GM10266 (cell line): ENCODE results near the gene CERKL.

Experiments
- DNase-seq: peaks from one replicate; pipeline ENCODE4 v3.0.0; 2012; ENCODE audit errors: extremely low spot score
- TF ChIP-seq, protein P1 (sequence below): IDR thresholded peaks from 2 replicates; pipeline ENCODE4 v1.5.1; 2012; ENCODE audit warnings: mild to moderate bottlenecking, low read depth; ENCODE audit not compliant: control insufficient read depth, insufficient read depth; ENCODE audit errors: missing control alignments

The CERKL gene

DNA sequence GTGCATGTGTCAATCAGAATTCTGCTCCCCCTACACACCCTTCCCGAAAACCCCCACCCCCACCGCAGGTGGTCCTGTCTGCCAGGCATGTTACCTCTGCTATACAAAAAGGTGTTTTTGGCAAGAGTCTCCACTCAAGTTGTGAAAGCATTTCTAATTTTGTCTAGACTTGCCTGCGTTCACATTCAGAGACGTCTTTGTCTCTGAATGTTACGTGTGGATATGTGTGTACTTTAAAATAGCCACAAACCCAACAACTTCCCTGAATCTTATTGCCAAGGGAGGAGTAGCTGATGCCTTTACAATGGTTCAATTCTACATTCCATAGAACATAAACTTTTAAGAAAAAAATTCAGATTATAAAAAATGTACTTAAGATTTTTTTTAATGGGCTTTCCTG is 133.1 kb downstream of the CERKL start:
- TF ChIP-seq, protein P1, sequence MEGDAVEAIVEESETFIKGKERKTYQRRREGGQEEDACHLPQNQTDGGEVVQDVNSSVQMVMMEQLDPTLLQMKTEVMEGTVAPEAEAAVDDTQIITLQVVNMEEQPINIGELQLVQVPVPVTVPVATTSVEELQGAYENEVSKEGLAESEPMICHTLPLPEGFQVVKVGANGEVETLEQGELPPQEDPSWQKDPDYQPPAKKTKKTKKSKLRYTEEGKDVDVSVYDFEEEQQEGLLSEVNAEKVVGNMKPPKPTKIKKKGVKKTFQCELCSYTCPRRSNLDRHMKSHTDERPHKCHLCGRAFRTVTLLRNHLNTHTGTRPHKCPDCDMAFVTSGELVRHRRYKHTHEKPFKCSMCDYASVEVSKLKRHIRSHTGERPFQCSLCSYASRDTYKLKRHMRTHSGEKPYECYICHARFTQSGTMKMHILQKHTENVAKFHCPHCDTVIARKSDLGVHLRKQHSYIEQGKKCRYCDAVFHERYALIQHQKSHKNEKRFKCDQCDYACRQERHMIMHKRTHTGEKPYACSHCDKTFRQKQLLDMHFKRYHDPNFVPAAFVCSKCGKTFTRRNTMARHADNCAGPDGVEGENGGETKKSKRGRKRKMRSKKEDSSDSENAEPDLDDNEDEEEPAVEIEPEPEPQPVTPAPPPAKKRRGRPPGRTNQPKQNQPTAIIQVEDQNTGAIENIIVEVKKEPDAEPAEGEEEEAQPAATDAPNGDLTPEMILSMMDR, result no peak
- DNase-seq, result no peak

DNA sequence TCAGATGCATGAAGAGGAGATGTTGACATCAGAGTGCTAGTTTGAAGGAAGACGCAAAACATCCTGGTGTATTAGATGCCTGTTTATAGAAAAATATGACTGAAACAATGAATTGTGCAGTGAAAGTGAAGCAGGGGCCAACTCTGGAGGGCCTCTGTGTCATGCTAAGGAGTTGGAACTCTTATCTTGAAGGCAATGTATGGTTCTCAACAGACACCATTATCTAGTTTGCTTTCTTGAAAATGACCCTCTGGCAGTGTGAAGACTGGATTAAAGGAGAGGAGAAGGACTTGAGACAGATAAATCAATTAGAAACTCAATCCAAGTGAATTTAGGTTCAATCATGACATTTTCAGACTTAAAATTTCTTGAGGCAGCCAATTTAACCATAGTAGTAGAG is 136.7 kb downstream of the CERKL start:
- no peak for DNase-seq
- TF ChIP-seq, protein P1, result no peak

DNA sequence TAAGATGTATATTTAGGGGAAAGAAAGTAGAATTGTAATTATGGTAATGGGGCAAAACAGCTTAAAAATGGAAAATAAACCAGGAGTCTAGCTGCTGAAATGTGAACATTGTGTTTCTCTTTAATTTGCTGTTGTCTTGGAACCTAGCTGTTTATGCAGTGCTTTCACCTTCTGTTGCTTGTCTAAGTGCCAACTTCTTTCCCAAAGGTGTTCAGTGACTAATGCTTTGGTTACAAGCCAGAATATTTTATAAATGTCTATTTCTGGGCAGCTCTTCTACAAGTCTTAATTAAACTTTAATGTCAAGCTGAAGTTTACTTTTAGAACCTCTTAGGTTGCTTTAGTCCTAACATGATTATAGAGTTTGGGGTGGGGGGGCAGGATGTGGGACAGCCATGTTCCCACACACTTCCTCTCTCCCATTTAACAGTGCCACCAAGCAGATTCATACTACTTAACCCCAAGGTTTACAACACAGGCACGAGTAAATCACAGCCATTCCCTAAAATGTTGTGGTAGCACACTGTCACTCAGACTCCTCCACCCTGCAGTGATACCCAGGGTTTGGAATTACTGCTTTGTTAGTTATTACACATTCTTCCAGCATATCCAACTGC is 139.1 kb downstream of the CERKL start:
- TF ChIP-seq, protein P1, result no peak

DNA sequence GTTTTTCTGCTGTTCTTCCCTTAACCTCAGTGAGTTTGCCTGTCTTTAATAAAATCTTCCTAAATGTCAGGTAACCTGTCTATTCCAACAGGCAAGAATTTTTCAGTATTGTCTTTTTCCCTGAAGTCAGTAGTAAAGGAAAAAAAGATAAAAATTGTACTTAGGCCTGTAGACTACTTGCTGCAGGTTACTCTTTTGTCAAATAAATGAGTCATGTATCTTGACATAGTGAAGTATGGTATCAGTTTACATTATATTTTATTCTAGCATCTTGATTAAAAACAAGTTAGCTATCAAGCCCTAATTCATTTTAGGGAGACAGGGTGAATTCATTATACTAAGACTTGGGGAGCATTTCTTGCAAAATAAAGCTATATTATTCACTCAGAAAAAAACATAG is 139.9 kb downstream of the CERKL start:
- TF ChIP-seq, protein P1, result no peak
- no peak for DNase-seq

More for the DNA sequence above, 139.1 kb downstream of the CERKL start:
- no peak for DNase-seq

DNA sequence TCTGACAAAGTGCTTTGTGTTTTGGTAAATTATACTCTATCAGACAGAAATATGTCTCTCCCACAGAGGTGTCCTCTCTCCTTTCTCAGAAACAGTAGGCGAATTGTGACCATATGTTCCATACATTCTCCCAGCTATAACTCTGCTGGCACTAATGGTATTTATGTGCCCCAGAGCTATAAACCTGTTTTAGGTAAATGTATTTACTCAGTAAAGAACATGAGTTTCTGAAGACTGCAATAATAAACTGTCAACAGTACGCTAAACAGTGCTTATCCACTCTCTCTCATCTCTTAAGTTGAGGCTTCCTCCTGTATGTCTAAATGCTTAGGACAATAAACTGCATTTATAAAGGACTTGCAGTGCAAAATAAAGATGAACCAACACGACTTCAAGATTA is 141.2 kb downstream of the CERKL start:
- TF ChIP-seq, protein P1, result no peak
- DNase-seq, result no peak

DNA sequence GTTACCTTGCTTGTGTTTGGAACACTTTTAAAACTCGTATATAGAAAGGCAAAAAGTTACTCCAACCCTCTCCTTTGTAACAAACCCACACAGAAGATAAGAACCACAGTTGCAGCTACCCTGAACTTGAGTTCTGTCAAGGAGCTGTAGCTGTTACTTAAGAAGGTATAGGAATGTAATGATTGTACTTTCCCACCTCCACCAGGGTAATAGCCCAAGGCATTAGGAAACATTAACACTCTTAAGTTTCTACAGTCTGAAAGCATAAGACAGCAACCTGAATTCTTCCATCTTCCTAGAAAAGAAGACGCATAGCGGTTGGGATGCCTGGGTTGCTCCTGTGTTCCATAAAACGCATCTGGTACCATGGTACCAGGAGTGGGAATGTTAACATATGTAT is 156.7 kb downstream of the CERKL start:
- DNase-seq, result no peak
- TF ChIP-seq, protein P1, result no peak

DNA sequence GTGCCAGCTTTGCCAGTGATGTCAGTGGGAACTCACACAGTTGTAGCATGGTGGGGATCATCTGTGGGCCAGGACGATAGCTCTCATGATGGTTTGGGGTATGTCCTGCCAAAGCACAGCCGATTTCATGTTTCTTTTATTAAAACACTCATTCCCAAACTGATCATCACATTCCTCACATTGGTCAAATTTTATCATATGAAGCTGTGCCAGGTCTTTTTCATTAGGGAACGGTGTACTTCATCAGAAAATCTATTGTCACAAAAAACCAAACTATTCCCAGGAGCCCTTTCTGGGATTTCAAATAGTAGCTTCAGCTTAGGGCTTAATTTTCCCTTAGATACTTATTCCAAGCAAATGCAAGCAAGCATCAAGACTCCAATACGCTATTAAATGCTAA is 157.7 kb downstream of the CERKL start:
- DNase-seq, result no peak

More for the DNA sequence above, 157.7 kb downstream of the CERKL start:
- TF ChIP-seq, protein P1, result no peak
